GM19324 (cell line): ENCODE data around the gene SMDT1.
A peak's percentile ranks its signal among the peaks of the same experiment; 100 is the strongest.

Source experiments
- ATAC-seq: cut with Tn5 transposase; IDR thresholded peaks from one replicate; pipeline ENCODE4 v1.9.1; 2021; ENCODE audit warnings: mild to moderate bottlenecking, moderate library complexity; ENCODE audit not compliant: unreplicated experiment, low FRiP score

The SMDT1 gene, protein sequence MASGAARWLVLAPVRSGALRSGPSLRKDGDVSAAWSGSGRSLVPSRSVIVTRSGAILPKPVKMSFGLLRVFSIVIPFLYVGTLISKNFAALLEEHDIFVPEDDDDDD

DNA sequence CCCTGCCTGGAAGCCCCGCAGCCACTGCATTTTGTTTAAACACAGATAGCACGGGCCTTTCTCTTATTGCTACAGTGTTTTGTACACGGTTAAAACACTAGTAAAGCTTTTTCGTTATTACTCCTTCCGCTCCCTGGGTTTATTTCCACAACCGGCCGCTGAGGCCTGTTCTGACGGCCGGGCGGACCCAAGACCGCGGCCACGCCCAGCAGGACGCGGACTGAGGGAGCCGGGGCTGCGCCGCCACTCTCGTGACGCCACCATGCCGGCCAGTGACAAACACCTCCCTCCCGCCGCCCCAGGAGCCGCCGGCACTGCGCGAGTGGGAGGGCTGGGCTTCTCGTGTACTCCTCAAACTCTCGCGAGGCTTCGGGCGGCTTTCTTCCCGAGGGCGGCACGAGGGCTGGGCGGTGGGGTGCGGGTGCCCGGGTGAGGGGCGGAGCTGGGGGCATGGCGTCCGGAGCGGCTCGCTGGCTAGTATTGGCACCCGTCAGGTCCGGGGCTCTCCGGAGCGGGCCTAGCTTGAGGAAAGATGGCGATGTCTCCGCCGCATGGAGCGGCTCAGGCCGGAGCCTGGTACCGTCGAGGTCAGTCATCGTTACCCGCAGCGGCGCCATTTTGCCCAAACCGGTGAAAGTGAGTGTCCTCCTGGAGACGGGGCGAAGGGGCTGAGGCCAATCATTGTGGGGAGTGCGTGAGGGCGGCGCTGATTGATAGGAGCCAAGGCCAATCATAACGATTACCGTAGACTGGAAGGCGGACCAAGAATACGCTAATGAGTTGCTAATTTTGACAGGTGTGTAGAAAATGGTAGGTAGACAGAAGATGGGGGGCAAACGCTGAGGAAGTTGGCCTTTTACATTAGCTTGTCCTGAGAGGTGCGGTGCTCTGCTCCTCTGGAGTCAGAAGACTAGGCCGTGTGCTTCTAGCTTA is at the start of gene SMDT1:
SMDT1 (plus strand) TSS at position 382 of the 933 bp plus-strand sequence; CDS start at position 451, 69 bp downstream.
- ATAC-seq: peak; percentile 87

DNA sequence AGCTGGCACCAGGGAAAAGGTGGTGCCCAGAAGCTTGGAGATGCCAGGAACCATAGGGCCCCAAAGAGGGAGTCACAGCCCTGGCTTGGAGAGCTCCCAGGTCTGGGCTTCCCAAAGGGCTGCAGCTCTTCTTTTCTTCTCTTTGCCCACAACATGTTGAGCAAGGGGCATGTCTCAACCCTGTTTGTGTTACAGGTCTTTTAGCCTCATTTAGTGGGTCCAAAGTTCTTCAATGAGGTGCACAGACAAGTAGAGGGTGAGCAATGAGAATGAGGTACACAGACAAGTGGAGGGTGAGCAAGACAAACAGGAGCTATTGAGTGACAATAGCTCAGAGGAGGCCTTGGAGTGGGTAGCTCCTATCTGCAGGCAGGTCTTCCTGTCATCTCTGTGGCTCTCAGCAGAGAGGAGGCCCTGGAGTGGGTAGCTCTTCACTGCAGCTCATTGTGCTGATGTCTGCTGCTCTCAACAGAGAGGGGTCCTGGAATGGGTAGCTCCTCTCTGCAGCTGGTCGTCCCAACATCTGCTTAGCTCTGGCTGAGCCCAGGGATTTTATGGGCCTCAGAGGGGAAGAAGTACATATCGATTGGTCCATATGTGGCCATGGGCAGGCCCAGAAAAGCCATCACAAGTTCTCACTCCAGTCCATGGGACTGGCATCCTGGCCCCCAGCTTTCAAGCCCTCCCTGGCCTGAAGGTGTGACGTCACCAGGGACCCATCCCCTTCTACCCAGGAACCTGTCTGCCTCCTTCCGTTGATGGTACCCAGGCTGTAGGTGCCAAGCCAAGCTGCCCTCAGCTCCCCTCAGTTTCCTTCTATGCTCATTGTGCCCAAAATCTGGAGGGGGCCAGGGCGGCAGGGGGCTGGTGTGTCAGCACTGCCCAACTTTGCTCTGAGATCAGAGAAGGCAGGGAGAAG is 46.0 kb upstream of the SMDT1 start:
- ATAC-seq: no peak

DNA sequence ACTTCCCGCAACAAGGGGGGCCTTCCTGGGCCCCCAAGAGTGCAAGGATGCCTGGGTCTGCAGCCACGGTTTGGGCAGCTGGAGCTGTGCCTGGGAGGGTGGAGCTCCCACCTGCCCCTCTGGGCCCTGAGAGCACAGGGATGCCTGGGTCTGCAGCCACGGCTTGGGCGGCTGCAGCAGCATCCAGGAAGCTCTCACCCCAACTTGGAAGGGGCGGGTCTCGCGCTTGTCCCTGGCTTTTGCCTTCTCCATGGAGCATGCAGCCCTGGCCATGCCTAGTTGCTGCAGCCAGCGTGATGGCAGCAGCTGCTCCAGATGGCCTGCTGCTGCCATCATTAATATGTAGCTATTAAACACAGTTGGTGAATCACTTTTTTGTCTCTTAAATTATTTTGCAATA is 44.2 kb upstream of the SMDT1 start:
- no peak for ATAC-seq

DNA sequence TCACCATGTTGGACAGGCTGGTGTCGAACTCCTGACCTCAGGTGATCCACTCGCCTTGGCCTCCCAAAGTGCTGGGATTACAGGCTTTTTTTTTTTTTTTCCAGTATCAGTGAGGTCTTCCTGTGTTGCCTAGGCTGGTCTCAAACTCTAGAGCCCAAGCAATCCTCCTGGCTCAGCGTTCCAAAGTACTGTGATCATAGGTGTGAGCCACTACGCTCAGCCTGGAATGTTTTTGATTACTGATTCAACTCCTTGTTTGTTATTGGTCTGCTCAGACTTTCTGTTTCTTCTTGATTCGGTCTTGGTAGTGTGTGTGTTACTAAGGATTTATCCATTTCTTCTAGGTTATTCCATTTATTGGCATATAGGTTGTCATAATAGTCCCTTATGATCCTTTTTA is 40.2 kb upstream of the SMDT1 start:
- ATAC-seq: no peak

DNA sequence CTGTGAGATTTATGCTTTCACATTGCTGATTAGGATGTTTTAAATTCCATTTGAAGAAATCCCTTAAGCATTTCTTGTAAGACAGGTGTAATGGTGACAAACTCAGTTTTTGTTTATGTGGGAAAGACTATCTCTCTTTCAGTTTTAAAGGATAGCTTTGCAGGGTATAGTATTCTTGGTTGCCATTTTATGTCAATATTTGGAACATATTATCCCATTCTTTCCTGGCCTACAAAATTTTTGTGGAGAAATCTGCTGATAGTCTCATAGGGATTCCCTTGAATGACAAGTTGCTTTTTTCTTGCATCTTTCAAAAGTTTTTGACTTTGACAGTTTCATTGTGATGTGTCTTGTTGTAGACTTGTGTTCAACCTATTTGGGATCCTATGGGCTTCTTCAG is 37.7 kb upstream of the SMDT1 start:
- no peak for ATAC-seq

DNA sequence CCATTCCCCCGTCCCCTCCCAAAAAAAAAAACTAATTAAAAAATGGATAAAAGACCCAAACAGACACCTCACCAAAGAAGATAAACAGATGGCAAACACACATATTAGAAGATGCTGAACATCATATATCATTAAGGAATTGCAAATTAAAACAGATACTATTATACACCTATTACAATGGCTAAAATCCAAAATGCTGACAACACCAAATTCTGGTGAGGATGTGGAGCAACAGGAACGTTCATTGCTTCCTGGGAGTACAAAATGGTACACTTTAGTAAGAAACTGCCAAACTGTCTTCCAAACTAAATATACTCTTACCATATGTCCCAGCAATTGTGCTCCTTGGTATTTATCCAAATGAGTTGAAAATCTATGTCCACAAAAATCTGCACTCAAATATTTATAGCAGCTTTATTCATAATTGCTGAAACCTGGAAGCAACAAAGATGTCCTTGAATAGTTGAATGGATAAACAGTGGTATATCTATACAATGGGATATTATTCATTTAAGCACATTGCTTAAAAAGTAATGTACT is 28.8 kb upstream of the SMDT1 start:
- no peak for ATAC-seq

DNA sequence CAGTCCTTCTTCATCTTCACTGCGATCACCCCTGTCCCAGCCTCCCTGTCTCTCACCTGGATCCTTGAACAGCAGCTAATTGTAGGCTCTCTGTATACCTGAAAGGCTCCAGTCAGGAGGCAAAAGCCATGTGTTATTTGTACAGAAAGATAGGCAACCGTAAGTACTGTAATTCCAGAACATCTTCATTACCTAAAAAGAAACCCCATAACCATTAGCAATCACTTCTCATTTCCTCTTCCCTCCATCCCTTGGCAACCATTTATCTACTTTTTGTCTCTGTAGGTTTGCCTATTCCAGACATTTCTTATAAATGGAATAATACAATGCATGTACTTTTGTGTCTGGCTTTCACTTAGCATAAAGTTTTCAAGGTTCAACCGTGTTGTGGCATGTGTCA is 26.7 kb upstream of the SMDT1 start:
- ATAC-seq: no peak

DNA sequence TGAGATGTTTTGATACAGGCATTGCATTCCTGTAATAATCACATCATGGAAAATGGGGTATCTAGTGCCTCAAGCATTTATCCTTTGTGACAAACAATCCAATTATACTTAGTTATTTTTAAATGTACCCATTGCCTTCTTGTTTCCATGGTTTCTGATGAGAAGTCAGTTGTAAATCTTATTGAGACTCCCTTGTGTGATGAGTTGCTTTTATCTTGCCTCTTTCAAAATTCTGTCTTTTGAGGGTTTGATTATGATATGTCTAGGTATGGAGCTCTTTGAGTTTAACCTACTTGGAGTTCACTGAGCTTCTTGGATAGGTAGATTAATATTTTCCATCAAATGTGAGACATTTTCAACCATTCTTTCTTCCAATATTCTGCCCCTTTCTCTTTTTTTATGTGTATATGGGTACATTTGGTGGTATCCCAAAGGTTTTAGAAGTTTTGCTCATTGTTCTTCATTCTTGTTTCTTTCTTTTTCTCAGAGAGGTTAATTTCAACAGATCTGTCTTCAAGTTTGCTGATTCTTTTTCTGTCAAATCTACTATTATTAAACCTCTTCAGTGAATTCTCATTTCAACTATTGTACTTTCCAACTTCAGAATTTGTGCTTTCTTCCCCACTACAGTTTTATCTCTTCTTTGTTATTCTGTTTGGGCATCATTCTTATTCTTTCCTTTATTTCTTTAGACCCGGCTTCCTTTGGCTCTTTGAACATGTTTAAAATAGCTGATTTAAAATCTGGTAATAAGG is 22.6 kb upstream of the SMDT1 start:
- ATAC-seq: no peak

DNA sequence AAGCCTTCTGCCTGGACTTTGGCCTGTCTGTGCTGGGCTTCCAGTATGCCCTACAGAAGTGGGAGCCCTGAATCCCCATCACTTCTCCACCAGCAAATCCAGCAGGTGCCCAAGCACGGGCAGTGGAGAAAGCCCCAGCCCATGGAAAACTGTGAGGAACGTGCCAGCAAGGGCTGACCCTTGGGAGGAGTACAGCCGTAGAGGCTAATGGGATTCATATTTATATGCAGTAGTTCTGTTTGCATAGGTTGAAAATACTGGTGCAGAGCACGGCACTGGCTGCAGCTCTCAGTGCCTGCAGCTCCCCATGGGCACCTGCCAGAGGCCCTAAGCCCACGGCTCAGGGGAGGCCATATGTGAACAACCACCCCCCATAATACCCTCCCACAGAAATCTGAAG is 19.0 kb upstream of the SMDT1 start:
- no peak for ATAC-seq

DNA sequence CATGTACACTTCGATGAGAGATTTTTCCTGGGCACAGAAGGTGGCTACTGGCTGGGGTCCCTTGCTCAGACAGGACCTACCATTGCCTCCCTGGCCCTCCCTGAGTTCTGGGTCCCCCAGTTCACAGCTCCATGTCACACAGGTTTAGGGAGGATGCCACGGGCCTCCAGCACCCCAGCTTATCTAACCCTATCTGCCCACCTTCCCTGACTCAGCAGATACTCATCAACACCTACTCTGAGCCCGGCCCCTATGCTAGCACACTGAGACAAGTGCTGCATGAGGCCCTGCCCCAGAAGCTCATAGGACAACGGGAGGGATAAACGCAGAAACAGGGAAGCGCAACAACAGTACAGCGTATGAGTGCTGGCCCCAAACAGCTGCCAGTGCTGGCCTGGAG is 18.5 kb upstream of the SMDT1 start:
- no peak for ATAC-seq

DNA sequence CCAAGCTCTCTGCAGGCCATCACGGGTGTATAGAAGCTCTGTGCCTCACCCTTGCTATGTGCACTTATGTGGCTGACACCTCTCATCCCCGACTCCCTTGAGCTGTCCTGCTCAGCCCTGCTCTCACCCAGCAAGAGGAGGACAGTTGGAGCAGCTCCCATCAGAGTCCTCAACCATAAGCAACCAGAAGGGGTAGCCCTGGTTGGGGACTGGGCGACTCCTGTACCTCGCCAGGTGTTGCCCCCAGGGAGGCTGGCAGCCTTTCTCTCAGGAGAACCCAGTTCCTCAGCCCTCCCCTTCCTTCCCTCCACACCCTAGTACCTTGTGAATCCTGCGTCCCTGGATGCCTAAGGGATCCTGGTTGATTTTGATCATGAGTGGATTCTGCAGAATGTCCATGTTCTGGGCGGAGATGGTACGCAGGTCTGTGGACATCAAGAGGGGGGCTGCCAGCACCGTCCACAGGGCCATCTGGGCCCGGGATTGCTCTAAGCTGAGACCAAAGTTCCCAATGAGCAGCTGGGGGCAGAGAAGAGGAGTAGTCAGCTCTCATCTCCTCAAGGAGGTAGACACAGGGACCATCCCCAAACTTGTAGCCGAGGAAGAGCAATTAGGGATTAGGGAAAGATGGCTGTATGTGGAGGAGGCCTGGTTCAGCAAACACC is 16.9 kb upstream of the SMDT1 start:
- ATAC-seq: no peak

DNA sequence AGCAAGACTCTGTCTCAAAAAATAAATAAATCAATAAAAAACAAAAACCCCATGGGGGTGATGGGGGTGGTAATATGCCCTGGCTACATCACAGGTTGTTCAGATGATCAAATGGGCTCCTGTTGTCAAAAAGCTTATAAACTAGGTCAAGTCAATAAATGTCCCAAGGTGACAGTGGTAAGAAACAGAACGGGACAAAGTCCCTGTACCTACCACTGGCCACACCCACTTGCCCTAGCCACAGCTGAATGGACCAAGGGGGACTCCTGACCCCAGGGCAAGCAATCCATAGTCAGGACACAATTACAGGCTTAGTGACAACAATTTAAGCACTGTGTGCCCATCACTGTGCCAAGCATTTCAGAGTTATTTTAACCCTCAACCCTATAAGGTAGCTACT is 14.9 kb upstream of the SMDT1 start:
- ATAC-seq: no peak

DNA sequence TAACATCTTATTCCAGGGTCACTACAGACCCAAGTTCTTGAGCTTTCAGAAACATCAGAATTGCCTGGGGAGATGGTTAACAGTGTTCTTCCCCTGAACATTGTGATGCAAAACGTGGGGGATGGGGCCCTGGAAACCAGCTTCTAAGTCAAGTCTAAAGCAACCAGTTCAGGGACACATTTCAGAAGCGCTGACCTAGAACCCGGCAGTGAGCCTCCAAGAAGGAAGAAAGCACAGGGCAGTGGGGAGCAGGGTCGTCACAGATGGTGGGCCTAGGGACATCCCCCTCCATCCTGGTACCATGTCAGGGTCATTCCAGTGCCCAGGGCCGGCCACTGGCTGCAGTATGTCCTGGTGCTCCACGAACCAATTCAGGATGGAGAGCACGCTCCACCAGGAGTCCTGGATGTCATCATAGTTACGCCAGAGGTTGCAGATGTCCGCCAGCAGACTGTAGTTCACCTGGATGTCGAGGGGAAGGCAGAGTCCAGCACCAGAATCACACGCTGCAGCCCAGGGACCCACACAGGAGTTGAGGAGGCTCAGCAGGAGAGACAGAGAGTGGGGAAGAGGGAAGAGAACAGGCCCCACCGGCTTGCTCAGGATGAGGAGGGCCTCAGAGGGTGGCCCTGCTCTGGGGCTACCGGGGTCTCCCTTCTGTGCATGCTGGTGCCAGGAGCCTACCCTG is 13.9 kb upstream of the SMDT1 start:
- no peak for ATAC-seq

DNA sequence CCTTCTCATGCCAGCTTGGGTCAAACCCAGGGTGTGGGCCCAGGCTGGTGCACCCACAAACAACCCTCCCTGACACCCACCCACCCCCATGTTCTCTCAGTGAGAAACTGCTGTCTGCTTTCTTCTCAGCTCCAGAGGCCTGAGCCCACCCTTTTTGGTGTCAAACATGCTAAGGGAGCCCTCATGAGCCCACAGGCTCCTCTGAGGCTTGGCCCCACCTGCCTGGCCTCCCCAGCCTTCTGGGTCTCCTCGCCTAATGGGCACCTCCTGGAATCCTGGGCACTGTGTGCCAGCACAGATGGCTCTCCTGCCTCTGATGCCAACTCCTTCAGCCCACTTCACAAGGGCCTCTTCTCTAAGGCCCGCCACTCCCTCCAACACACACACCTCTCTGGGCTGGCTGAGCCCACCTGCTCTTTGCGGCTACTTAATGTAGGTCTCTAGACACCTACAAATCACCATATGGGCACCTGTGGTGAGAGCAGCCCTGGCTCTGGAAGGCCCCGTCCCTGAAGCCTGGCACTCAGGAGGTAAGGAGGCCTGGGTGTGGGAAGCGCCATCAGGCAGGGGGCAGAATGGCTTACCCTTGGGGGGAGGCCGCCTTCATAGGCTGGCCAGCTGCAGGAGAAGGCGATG is 13.3 kb upstream of the SMDT1 start:
- no peak for ATAC-seq

DNA sequence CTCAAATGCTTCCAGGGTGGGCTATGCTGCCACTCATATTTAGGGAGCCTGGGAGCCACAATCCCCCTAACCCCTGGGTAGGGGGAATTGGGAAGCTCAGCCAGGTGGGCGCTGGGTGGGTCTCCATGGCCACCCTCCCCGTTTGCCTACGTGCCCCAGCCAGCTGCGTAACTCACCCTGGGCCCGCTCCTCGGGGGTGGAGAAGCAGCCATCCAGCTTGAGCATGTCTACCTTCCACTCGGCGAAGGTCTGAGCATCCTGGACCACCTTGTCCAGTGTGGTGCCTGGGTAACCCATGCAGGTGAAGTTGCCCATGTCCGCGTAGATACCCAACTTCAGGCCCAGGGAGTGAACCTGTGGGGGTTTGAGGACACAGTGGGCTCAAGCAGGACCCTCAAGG is 12.6 kb upstream of the SMDT1 start:
- ATAC-seq: no peak

DNA sequence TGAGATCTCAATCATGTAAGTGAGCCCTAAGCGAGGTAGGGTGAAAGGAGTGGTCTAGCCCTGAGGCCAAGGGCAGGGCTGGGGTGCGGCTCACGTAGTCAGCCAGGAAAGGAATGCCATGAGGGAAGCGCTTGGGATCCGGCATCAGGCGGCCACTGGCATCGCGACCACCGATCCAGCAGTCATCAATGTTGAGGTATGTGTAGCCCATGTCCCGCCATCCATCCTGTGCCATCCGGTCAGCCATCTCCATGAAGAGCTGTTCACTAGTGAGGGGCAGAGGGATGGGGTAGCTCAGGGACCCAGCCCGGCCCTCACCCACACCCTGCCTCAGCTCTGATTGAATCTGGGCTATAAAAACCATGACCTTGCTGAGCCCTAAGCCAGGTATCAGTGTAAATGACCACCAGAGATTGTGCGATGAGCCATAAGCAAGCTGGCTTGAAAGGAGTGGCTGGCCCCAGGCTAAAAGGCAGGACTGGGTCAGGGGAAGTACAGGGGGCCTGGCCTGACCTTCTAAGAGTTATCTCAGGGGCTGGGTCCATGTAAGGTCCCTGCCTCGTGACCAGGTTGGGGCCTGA is 11.7 kb upstream of the SMDT1 start:
- ATAC-seq: no peak

DNA sequence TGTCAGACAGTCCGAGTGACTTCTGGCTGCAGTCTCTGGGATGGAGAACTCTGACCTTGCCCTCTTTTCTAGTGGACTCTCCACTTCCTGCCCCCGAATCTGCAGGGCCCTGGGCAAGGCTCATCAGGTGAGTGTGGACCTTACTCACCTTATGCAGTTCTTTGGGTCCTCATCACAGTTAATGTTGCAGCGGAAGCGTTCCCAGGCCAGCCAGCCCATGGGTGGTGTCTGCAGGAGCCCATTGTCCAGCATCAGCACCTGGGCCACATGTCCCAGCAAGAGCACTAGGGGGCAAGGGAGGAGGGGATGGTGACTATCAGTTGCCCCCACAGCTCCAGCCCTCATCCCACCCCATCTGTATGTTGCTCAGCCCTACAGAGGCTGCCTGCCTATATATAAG is 11.2 kb upstream of the SMDT1 start:
- no peak for ATAC-seq

DNA sequence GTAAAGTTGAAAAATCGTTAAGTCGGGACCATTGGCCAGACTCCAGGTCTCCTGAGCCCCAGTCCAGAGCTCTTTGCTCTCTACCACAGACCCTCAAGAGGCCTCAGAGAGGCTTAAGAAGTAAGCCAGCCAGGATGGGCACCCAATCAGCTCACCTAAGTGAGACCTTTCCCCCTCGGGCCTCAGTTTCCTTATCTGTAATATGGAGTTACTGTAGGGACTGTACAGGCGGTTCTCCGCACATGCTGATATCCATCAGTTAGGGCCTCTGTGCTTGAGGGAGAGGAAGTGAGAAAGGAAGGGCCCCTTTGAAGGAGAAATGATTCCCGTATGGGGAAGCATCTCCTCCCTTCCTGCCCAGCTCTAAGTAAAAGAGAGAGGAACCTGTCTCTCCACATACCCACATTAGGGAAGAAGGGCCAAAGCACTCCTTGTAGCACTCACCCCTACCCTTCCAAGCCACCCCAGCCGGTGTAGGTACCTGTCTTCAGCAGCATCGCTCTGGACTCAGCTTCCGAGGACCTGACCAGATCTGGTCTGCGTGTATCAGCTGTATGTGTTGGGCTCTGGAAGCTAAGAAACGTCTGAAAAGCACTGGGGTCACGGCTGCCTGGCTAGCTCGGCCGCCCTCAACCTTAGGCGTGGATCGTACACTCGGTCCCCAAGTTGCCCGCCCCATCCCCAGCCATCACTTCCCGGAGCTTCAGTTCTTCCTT is 9.5 kb upstream of the SMDT1 start:
- no peak for ATAC-seq
